ENCODE results near the gene HOXA4.

DNA sequence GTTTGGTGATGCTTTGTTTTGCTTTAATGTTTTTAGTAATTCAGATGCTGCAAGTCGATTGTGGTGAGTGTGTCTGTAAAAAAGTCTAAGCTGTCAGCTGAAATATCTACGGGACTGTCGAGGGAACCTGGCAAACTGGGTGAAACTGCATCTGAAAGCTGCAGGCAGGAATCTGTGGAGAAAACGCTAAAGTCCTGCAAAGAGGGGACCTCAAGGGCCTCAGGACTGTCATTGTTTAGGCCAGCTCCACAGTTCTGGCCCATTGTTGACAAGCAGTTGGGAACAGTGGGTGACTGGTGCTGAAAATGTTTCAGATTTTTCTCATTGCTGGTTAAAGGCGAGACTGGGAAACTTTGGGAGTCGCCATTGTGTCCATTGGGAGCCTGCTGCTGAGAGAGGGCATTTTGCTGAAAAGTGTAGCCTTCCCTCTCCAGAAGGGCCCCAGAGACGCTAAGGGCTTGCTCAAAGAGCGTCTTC, 29.8 kb downstream of the HOXA4 start:
- TF ChIP-seq, protein P1, sequence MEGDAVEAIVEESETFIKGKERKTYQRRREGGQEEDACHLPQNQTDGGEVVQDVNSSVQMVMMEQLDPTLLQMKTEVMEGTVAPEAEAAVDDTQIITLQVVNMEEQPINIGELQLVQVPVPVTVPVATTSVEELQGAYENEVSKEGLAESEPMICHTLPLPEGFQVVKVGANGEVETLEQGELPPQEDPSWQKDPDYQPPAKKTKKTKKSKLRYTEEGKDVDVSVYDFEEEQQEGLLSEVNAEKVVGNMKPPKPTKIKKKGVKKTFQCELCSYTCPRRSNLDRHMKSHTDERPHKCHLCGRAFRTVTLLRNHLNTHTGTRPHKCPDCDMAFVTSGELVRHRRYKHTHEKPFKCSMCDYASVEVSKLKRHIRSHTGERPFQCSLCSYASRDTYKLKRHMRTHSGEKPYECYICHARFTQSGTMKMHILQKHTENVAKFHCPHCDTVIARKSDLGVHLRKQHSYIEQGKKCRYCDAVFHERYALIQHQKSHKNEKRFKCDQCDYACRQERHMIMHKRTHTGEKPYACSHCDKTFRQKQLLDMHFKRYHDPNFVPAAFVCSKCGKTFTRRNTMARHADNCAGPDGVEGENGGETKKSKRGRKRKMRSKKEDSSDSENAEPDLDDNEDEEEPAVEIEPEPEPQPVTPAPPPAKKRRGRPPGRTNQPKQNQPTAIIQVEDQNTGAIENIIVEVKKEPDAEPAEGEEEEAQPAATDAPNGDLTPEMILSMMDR (IDR thresholded peaks at IDR 0.05; ENCODE audit: low read length) = no peak
- no peak for TF ChIP-seq EZH2 (optimal IDR thresholded peaks at IDR 0.05; ENCODE audit: low read depth, low read length)
